Prostate gland (tissue), 2 donors: ENCODE measurements around the gene IMPA2. TPM values are rescaled to one million over a fixed set of nuclear protein-coding genes. Genes with fewer than 3 reads are reported as not detected.

Experiments used
- DNase-seq: peaks from one replicate; pipeline ENCODE4 v3.0.0-alpha.2; 2019; ENCODE audit warnings: low spot score
- H3K27ac ChIP-seq, 2 donors: fragments of 200-600 bp; sonication (generic); 2 replicates each; pipeline ENCODE4 v1.5.1; 2017 to 2019
- H3K27me3 ChIP-seq: fragments of 200-600 bp; sonication (generic); replicated peaks from 2 replicates; pipeline ENCODE4 v1.5.1; 2019; ENCODE audit not compliant: insufficient read depth
- H3K36me3 ChIP-seq, 2 donors: fragments of 200-600 bp; sonication (generic); 1 replicate in 1 of 2; 2 replicates in 1 of 2; pipeline versions ENCODE4 v1.5.1 to v1.8.1; 2017 to 2019
- H3K4me1 ChIP-seq: fragments of 200-600 bp; sonication (generic); replicated peaks from 2 replicates; pipeline ENCODE4 v1.5.1; 2019
- H3K4me3 ChIP-seq, 2 donors: fragments of 200-600 bp; sonication (generic); 2 replicates each; pipeline ENCODE4 v1.5.1; 2017 to 2019
- H3K9me3 ChIP-seq: fragments of 200-600 bp; sonication (generic); 2 replicates; pipeline ENCODE4 v1.5.1; 2017
- CTCF ChIP-seq, 4 experiments: fragments of 200-600 bp in 2 of 4; fragments of 450-650 bp in 2 of 4; sonication (generic) in 2 of 4; IDR thresholded peaks; 1 replicate in 3 of 4; 2 replicates in 1 of 4; pipeline ENCODE4 v1.5.1; 2016 to 2019; ENCODE audit warnings: antibody characterized with exemption in 4 of 4, mild to moderate bottlenecking in 2 of 4, moderate library complexity in 2 of 4
- POLR2A ChIP-seq: fragments of 450-650 bp; IDR thresholded peaks from one replicate; pipeline ENCODE4 v1.6.1; 2016; ENCODE audit warnings: antibody characterized with exemption, mild to moderate bottlenecking
- POLR2AphosphoS5 ChIP-seq: sonication (generic); formaldehyde crosslinking; IDR thresholded peaks from one replicate; pipeline ENCODE4 v1.6.1; 2017; ENCODE audit warnings: antibody characterized with exemption
- WGBS: methylation state at CpG from one replicate; pipeline ENCODE4 v1.1.5; 2018; 5-methylcytosine and 5-hydroxymethylcytosine counted together
- intact Hi-C: fragments of 100-400 bp; cut with DNase I; formaldehyde crosslinking; loops from one replicate; pipeline ENCODE4 v1.14.2; 2022
- total RNA-seq, 2 donors: library from RNA; depleted of rRNA; stranded (reverse); fragments of >200 nt; gene quantifications; one replicate each; pipeline ENCODE4 v1.1.0, GENCODE V29; 2016

The IMPA2 gene
- total RNA-seq, 2 donors from 2014 or later = 16.6 to 17.9 TPM

DNA sequence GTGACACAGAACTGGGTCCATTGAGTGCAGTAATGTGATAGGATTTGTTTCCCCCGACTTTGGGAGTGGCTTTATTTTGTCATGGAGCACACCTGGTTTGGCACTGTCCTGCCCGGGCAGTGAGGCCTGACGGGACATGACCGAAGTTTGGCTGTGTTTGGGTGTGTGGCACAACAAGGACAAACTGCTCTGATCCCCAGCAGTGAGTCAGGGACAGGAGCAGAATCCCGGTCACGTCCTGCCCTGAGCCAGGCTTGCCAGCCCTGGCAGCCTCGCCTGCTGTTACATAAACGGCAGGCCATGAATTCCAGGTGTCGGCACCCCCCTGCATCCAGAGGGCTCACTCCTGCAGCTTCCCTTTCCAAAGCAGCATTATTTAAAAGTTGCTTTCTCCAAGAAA is 45.7 kb downstream of the IMPA2 start:
- Histone ChIP-seq H3K9me3 (no peaks in the 10 kb centered on the region), H3K27ac (peak overlapping the region in 1 of 2 donors; percentile 16), H3K36me3 (no peaks in the 10 kb centered on the region), H3K27me3 (no peaks in the 10 kb centered on the region), H3K4me1 (no peaks in the 10 kb centered on the region), H3K4me3 (no peak overlapping the region)
- TF ChIP-seq POLR2AphosphoS5 (peak; percentile 32), CTCF (IDR thresholded peaks at IDR 0.05) (no peak)
- intact Hi-C loops = no loop called here
- 24% methylated on average over 9 of the region's 9 CpGs for whole genome bisulfite sequencing
- DNase-seq = peak; percentile 53

DNA sequence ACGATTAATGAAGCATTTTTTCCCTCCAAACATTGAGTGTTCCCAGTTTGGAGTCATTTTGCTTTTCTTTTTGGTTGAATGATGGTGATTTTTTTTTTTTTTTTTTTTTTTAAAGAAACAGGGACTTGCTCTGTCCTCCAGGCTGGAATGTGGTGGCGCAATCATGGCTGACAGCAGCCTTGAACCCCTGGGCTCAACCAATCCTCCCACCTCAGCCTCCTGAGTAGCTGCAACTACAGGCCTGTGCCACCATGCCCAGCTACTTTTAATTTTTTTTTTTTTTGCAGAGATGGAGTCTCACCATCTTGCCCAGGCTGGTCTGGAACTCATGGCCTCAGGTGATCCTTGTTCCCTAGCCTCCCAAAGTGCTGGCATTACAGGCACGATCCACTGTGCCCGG is 46.2 kb downstream of the IMPA2 start:
- Histone ChIP-seq H3K36me3 (no peaks in the 10 kb centered on the region), H3K4me1 (no peaks in the 10 kb centered on the region), H3K9me3 (no peaks in the 10 kb centered on the region), H3K27me3 (no peaks in the 10 kb centered on the region), H3K27ac (no peak overlapping the region), H3K4me3 (no peak overlapping the region)
- intact Hi-C loops = no loop called here
- TF ChIP-seq POLR2AphosphoS5 (no peak), POLR2A (no peak), CTCF (IDR thresholded peaks at IDR 0.05) (no peak)
- 90% methylated on average over 4 of the region's 4 CpGs for WGBS
- DNase-seq = no peak

DNA sequence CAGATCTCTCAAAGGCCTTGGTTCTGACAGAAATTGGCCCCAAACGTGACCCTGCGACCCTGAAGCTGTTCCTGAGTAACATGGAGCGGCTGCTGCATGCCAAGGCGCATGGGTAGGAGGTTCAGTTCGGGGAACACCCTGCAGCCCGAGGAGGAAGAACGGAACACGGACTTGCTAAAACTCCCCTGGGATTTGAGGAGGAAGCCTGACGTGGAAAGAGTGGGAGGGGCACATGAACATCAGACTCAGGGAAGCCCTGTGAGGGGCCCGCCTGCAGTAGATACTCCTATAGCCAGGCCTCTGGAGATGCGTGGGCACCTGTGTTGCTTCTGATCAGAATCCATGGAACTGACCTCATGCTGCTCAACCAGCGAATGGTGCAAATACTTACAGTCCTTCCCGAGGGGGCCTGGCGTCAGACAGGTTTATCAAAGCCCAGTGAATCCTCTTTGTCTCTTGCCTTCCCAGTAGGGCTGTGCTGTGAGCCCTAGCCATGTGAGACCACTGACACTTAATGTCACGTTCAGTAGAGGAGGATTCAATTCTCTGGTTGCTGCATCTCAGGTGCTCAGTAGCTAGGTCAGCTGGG is 46.8 kb downstream of the IMPA2 start:
- no peak overlapping the region for H3K4me3 ChIP-seq
- H3K27me3 ChIP-seq = no peaks in the 10 kb centered on the region
- H3K9me3 ChIP-seq = no peaks in the 10 kb centered on the region
- no peaks in the 10 kb centered on the region for H3K4me1 ChIP-seq
- intact Hi-C loops = no loop called here
- no peak for TF ChIP-seq CTCF (IDR thresholded peaks at IDR 0.05)
- TF ChIP-seq POLR2AphosphoS5 = no peak
- TF ChIP-seq POLR2A = no peak
- no peak for DNase-seq
- no peaks in the 10 kb centered on the region for H3K36me3 ChIP-seq
- WGBS = 85% methylated on average over 15 of the region's 15 CpGs
- H3K27ac ChIP-seq = no peak overlapping the region

DNA sequence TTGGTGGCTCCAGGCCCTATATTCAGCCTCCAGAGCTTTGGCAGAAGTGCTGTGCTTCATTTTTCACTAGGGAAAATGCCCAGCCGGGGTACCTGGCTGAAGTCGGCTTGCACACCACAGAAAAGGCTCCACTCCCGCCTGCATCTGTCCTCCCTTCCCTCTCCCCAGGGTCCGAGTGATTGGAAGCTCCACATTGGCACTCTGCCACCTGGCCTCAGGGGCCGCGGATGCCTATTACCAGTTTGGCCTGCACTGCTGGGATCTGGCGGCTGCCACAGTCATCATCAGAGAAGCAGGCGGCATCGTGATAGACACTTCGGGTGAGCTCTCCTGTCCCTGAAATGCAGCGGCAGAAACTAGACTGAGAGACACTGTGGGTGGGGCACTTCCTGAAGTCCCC is 47.4 kb downstream of the IMPA2 start:
- H3K4me1 ChIP-seq = no peaks in the 10 kb centered on the region
- WGBS = 81% methylated on average over 11 of the region's 11 CpGs

More for the DNA sequence above, 47.4 kb downstream of the IMPA2 start:
- Histone ChIP-seq H3K27ac (no peak overlapping the region), H3K4me3 (no peak overlapping the region), H3K36me3 (no peaks in the 10 kb centered on the region), H3K27me3 (no peaks in the 10 kb centered on the region), H3K9me3 (no peaks in the 10 kb centered on the region)
- intact Hi-C loops = no loop called here
- no peak for DNase-seq
- no peak for TF ChIP-seq POLR2AphosphoS5
- no peak for TF ChIP-seq POLR2A
- TF ChIP-seq CTCF (IDR thresholded peaks at IDR 0.05) = no peak
